GM19193 (cell line): ENCODE measurements around the gene S1PR1.

Experiments used
- POLR2A ChIP-seq: IDR thresholded peaks from 4 replicates; pipeline ENCODE4 v1.6.1; 2011; ENCODE audit not compliant: insufficient read depth, insufficient read length; ENCODE audit errors: extremely low read depth

The S1PR1 gene

GRCh38 chr1:101216623-101217022 is 20.2 kb upstream of the S1PR1 start:
- no peak for TF ChIP-seq POLR2A

GRCh38 chr1:101217148-101217547 is 19.7 kb upstream of the S1PR1 start:
- no peak for TF ChIP-seq POLR2A

DNA sequence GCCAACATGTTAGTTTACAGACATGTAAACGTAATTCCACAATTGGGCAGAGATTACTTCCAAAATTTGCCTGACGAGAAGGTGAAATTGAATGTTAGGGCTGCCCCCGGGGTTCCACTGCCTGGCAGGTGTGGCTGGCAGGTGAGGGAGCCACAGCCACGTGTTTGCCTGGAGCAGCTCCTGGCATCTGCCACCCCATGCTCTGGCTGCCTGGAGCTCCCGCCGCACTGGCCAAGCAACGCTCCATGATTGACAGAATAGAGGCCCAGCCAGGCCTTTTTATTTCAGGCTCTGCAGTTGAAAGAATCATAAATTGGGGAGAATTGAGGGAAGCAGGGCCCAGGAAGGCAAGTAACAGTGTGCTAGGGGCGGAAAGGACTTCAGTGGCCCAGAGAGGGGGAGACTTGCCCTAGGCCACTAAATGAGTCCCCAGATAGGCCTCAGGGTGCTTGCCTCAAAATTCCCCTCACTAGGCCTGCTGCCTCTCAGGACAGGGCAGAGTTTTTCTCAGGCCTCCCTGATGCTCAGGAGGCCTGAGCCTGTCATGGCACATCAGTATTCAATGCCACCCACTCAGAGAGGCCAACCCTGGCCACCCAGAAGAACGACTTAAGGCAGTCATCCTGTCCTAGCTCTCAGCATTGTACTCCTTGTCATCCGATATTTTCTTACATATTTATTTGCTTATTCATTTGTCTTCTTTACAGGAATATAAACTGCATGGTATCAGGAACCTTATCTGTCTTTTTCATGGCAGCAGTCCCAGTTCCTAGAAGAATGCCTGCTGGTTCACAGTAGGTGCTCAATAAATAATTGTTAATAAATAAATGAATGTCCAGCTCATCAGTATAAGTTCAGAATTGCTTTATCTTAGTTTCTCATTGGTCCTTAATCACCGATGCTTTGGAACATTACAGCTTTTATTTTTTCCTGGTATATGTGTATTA is 16.6 kb upstream of the S1PR1 start:
- no peak for TF ChIP-seq POLR2A

GRCh38 chr1:101220906-101221305 is 15.9 kb upstream of the S1PR1 start:
- TF ChIP-seq POLR2A: no peak

DNA sequence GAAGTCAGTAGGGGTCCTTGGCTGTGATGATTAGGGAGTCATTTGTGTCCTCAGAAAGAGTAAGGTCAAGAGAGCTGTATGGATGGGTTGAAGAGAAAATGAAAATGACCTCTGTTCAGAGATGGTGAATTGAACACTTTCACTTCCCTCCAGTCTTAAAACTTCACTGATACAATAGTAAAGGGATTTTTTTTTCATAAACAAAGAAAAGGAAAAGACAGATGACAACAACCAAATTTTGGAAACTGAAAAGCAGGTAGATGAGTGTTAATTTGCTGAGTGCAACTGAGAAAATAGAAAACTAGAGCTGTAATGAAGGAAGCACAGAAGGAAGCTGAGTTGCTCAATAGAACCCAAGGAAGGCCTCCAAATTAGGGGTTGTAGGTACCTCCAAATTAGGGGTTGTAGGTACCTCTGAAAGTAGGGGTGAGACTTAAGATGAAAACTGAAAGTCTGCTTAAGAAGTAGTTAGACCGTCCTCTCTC is 14.8 kb upstream of the S1PR1 start:
- TF ChIP-seq POLR2A: no peak

GRCh38 chr1:101227837-101228236 is 9.0 kb upstream of the S1PR1 start:
- TF ChIP-seq POLR2A: no peak

GRCh38 chr1:101228424-101229134 is 8.2 kb upstream of the S1PR1 start:
- no peak for TF ChIP-seq POLR2A

GRCh38 chr1:101233495-101233894 is 3.3 kb upstream of the S1PR1 start:
- TF ChIP-seq POLR2A: no peak

DNA sequence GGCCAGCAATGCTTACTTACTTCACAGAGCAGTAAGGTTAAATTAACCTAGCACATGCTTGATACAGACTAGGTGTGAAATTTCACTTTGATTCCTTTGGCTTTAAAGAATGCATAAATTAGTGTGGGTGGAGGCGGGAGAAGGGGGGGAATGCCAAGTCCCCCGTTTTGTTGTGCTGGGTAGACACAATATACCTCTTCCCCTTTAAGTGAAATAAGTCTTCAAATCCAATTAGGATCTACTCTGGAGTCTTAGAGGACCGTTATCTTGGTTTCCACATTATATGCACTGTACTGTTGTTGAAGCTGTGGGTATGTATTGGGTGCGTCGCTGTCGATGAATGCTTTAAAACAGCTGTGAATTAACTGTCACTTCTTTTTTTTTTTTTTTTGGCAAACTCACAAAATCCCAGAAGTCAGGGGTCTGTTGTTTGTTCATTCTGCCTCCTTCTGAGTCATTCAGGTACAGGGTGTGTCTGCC is 1.6 kb upstream of the S1PR1 start:
- no peak for TF ChIP-seq POLR2A

DNA sequence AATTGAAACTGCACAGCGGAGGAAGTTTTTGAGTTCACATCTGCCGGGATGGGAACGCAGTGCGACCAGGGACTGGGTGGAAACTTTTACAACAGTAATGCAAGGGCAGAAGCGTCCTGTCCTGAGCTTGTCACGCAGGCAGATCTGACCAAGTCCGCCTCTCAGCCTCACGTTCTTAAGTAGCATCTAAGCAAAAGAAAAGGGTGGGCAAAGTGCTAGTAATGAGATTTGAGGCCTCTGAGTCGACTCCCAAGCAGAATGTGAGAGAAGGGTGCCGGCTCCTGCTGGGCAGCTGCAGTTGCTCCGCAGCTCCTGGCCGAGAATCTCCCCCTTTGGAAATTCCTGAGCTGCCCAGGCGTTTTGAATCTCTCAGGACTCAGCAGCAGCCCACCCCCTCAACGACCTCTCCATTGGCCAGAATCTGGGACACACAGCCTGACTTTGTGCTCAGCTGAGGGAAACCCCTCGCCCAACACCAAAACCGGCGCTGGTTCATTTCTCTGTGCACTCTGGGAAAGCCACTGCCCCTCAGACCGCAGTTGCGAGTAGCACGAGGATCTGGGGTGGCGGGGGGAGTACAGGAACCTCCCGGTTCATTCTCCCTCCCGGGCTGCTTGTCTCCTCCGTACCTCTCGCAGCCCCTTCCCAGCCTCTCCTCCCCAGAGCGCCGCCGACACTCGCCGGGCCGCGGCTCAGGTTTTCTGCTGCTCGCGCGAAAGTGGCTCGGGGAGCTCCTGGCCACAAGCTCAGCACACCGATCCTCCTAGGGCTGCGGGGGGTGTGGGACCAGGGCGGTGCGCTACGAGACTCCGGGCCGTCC is 913 bp upstream of the S1PR1 start:
- peak; percentile 74 for TF ChIP-seq POLR2A

DNA sequence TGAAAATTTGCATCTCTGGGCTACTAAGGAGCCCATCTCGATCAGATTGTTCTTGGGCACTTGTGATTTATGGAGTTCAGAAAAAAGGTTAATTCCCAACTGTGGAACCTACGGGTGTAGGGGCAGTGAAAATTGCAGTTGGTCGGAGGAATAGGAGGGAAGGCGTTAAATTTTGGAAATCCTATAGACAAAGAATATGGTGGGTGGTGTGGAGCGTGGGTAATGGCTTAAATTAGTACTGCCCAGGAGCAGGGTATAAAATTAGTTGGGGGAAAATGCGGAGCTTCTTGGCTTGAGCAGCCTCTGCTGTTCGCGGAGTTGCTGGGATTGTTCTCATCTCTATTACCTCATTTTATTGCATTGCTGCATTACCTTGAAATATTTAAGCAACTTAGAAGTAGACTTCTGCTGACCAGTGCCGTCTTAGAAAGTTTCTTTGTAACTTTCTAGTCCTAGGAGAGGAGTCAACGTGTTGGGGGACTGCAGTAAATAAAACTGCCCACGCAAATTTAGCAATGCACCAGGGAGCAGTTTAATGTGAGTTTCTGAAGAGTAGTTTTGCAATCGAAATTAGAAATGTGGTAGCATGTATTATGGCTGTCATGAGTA is 514 bp downstream of the S1PR1 start:
- TF ChIP-seq POLR2A: no peak

DNA sequence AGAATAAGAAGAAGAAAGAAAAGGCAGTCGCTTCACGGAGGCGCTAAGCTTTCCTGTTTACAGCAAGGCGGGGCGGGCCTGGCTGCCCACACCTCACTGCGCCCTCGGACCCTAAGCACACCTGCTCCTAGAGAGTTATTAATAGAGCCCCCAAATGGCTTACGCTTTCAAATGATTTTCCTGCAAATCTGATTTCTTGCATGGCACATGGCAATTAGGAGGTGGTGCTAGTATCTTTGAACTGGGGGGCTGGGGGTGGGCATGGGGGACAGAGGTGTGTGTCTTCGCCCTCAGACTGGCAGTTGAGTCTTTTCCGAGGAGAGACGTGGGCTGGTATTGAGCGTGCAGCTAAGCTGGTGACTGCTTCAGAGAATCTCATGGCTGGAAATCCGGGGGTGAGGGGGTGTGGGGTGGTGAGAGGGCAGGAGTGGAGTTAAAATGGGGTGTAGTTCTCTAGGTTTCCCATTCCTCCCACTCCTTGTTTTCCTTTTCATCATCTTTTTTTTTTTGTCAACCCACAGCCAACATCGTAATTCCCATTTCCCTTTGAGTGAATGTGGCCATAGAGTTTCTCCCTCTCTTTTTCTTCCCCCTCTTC is 1.3 kb downstream of the S1PR1 start:
- TF ChIP-seq POLR2A: peak; percentile 41

DNA sequence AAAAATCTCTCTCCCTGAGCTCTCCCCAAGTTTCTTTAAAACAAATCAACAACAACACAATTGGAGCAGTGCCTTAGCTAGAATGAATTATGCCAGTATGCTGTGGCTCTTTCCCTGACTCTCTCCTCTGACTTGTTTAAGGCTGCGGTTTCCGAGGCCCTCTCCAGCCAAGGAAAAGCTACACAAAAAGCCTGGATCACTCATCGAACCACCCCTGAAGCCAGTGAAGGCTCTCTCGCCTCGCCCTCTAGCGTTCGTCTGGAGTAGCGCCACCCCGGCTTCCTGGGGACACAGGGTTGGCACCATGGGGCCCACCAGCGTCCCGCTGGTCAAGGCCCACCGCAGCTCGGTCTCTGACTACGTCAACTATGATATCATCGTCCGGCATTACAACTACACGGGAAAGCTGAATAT is 1.9 kb downstream of the S1PR1 start:
- TF ChIP-seq POLR2A: no peak
